Measurements from ENCODE around the gene TMEM89.

GRCh38 chr3:48596676-48597407 is 24.7 kb downstream of the TMEM89 start:
- TF ChIP-seq, protein P1, sequence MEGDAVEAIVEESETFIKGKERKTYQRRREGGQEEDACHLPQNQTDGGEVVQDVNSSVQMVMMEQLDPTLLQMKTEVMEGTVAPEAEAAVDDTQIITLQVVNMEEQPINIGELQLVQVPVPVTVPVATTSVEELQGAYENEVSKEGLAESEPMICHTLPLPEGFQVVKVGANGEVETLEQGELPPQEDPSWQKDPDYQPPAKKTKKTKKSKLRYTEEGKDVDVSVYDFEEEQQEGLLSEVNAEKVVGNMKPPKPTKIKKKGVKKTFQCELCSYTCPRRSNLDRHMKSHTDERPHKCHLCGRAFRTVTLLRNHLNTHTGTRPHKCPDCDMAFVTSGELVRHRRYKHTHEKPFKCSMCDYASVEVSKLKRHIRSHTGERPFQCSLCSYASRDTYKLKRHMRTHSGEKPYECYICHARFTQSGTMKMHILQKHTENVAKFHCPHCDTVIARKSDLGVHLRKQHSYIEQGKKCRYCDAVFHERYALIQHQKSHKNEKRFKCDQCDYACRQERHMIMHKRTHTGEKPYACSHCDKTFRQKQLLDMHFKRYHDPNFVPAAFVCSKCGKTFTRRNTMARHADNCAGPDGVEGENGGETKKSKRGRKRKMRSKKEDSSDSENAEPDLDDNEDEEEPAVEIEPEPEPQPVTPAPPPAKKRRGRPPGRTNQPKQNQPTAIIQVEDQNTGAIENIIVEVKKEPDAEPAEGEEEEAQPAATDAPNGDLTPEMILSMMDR (IDR thresholded peaks at IDR 0.05), result no peak
- TF ChIP-seq POLR2A (IDR thresholded peaks at IDR 0.05), result no peak
